HEK293T (cell line): ENCODE results near the gene SLC1A5.
A peak's percentile ranks its signal among the peaks of the same experiment; 100 is the strongest.

Experiments used
- CTCF ChIA-PET: fragments of 350-600 bp; formaldehyde crosslinking; extraction: SDS; loops from one replicate; lab custom pipeline; 2021; ENCODE audit warnings: antibody characterized with exemption, inconsistent platforms; lab: Yijun Ruan, JAX
- POLR2A ChIA-PET: fragments of 350-600 bp; formaldehyde crosslinking; extraction: SDS; loops from one replicate; lab custom pipeline; 2020; ENCODE audit warnings: antibody characterized with exemption, inconsistent platforms; lab: Yijun Ruan, JAX
- DNase-seq: peaks from one replicate; pipeline ENCODE4 v3.0.0; 2012; ENCODE audit warnings: mixed read lengths; ENCODE audit errors: extremely low spot score
- ARNT ChIP-seq: fragments of 450-650 bp; IDR thresholded peaks from 2 replicates; pipeline ENCODE4 v1.6.1; 2017; ENCODE audit warnings: mild to moderate bottlenecking
- BHLHE40 ChIP-seq: fragments of 450-650 bp; IDR thresholded peaks from 2 replicates; pipeline ENCODE4 v1.6.1; 2016; ENCODE audit warnings: mild to moderate bottlenecking, moderate library complexity, borderline replicate concordance
- CTBP1 ChIP-seq: fragments of 450-650 bp; IDR thresholded peaks from 2 replicates; pipeline ENCODE4 v1.6.1; 2016; ENCODE audit warnings: borderline replicate concordance
- ELF4 ChIP-seq: fragments of 450-650 bp; IDR thresholded peaks from 2 replicates; pipeline ENCODE4 v1.6.1; 2017; ENCODE audit warnings: antibody characterized with exemption
- FOXA1 ChIP-seq: fragments of 450-650 bp; IDR thresholded peaks from 2 replicates; pipeline ENCODE4 v1.6.1; 2016; ENCODE audit warnings: mild to moderate bottlenecking
- FOXK2 ChIP-seq: fragments of 450-650 bp; IDR thresholded peaks from 2 replicates; pipeline ENCODE4 v1.6.1; 2016; ENCODE audit warnings: mild to moderate bottlenecking
- FOXM1 ChIP-seq: fragments of 450-650 bp; IDR thresholded peaks from 2 replicates; pipeline ENCODE4 v1.6.1; 2017; ENCODE audit warnings: mild to moderate bottlenecking, borderline replicate concordance
- HDGF ChIP-seq: fragments of 450-650 bp; IDR thresholded peaks from 2 replicates; pipeline ENCODE4 v1.6.1; 2017; ENCODE audit warnings: antibody characterized with exemption, borderline replicate concordance
- L3MBTL2 ChIP-seq: fragments of 450-650 bp; conservative IDR thresholded peaks from 2 replicates; pipeline ENCODE4 v1.6.1; 2016; ENCODE audit warnings: mild to moderate bottlenecking
- LEF1 ChIP-seq: fragments of 450-650 bp; IDR thresholded peaks from 2 replicates; pipeline ENCODE4 v1.6.1; 2017; ENCODE audit warnings: mild to moderate bottlenecking, borderline replicate concordance
- NFRKB ChIP-seq: fragments of 450-650 bp; IDR thresholded peaks from 2 replicates; pipeline ENCODE4 v1.6.1; 2016; ENCODE audit warnings: mild to moderate bottlenecking, moderate library complexity
- PKNOX1 ChIP-seq: fragments of 450-650 bp; IDR thresholded peaks from 2 replicates; pipeline ENCODE4 v1.6.1; 2016
- SP1 ChIP-seq: fragments of 450-650 bp; IDR thresholded peaks from 2 replicates; pipeline ENCODE4 v1.6.1; 2017
- SUZ12 ChIP-seq: fragments of 450-650 bp; IDR thresholded peaks from 2 replicates; pipeline ENCODE4 v1.6.1; 2016; ENCODE audit warnings: mild to moderate bottlenecking
- TARDBP ChIP-seq: fragments of 450-650 bp; IDR thresholded peaks from 2 replicates; pipeline ENCODE4 v1.6.1; 2016
- ZNF384 ChIP-seq: fragments of 450-650 bp; IDR thresholded peaks from 2 replicates; pipeline ENCODE4 v1.6.1; 2016

SLC1A5 gene

GRCh38 chr19:46788262-46788967, at the start of gene SLC1A5:
SLC1A5 (minus strand) TSS chr19:46788594; CDS start chr19:46787965, 629 bp downstream.
- POLR2A ChIA-PET = interaction anchor here (0.5 to 4.5 kb wide), 36 partner anchors 9 to 923 kb away, joined by 3 to 35 read pairs (median 4); partner anchors contain the start of genes AP2S1, ARHGAP35 and SAE1
- no peak for TF ChIP-seq ZNF384
- no peak for TF ChIP-seq SUZ12
- TF ChIP-seq L3MBTL2 = peak; percentile 97
- TF ChIP-seq ELF4 = peak; percentile 94
- DNase-seq = peak; percentile 99
- CTCF ChIA-PET = interaction anchor here (0.6 kb wide), 2 partner anchors 23 to 32 kb away, joined by 3 to 4 read pairs; no protein-coding TSS in a partner anchor

- TF ChIP-seq BHLHE40 = no peak
- TF ChIP-seq ZNF384 = no peak
- TF ChIP-seq FOXA1 = no peak
- no peak for TF ChIP-seq L3MBTL2
- no peak for TF ChIP-seq SP1
- no peak for TF ChIP-seq PKNOX1
- no peak for TF ChIP-seq LEF1
- TF ChIP-seq ARNT = no peak
- no peak for DNase-seq
- ChIA-PET POLR2A (no interaction called here), CTCF (interaction anchor here (3.5 kb wide), 1 partner anchor 80 kb away, joined by 30 read pairs; no protein-coding TSS in a partner anchor)
Observed at GRCh38 chr19:46838160-46838559, 49.8 kb upstream of the SLC1A5 start.

DNA sequence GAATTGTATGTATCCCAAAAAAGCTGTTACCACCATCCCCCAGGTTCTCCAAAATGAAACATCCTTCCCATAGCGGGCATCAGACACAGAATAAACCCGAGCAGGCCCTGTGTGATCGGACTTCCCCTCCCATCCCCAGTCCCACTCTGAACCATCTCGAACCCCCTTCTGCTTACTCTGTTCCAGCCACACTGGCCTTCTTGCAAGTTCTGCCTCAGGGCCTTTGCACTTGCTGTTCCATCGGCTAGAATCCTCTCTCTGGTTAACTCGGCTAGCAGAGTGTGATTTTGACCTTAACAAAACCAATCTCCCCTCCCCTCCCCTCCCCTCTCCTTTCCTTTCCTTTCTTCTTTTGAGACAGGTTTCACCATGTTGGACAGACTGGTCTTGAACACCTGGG, 46.6 kb upstream of the SLC1A5 start:
- no peak for DNase-seq
- POLR2A ChIA-PET = no interaction called here
- TF ChIP-seq ARNT (no peak), ELF4 (no peak), CTBP1 (no peak), NFRKB (no peak)

DNA sequence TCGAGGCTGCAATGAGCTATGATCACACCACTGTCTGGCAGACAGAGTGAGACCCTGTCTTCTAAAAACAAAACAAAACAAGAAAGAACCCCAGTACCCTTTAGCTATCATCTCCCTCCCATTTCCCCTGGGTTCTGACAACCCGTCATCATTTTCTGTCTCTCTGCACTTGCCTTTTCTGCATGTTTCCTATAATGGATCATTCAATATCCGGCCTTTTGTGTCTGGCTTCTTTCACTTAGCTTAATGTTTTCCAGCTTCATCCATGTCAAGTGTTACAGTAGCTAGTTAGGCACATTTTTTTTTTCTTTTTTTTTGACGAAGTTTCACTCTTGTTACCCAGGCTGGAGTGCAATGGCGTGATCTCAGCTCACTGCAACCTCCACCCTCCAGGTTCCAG, 45.7 kb upstream of the SLC1A5 start:
- TF ChIP-seq TARDBP (no peak), FOXA1 (no peak), PKNOX1 (no peak), ARNT (no peak), HDGF (no peak), L3MBTL2 (no peak), FOXM1 (no peak), SUZ12 (no peak), SP1 (no peak), ELF4 (no peak)
- ChIA-PET CTCF (interaction anchor here (0.9 kb wide), 1 partner anchor 69 kb away, joined by 7 read pairs; no protein-coding TSS in a partner anchor), POLR2A (no interaction called here)
- DNase-seq = no peak

More for the DNA sequence above, 46.6 kb upstream of the SLC1A5 start:
- CTCF ChIA-PET = no interaction called here

DNA sequence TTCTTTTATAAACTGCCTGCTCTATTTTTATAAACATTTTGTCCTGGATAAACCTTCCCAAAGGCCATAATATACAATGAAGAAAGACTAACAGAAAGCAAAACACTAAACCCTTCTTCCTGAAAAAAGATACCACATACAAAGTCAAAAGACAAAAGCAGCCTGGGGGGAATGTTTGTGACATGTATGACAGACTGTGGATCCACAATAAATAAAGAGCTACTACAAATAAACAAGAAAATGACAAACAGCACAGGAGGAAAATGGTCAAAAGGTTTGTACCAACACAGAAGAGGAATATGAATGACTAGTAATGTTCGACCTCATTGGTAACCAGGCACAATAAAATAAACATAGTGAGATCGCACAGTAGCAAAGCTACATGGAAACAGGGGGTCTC, 42.5 kb upstream of the SLC1A5 start:
- ChIA-PET CTCF (no interaction called here), POLR2A (interaction anchor here (2.8 kb wide), 1 partner anchor 46 kb away, joined by 10 read pairs; no protein-coding TSS in a partner anchor)
- no peak for DNase-seq
- no peak for TF ChIP-seq SP1
- no peak for TF ChIP-seq FOXM1
- no peak for TF ChIP-seq CTBP1
- TF ChIP-seq L3MBTL2 = no peak
- TF ChIP-seq LEF1 = no peak
- TF ChIP-seq ELF4 = no peak
- no peak for TF ChIP-seq FOXK2
- TF ChIP-seq SUZ12 = no peak
- no peak for TF ChIP-seq ZNF384
- TF ChIP-seq TARDBP = no peak
- no peak for TF ChIP-seq PKNOX1
- TF ChIP-seq BHLHE40 = no peak
- no peak for TF ChIP-seq FOXA1
- TF ChIP-seq HDGF = no peak
- no peak for TF ChIP-seq NFRKB
- TF ChIP-seq ARNT = no peak

- TF ChIP-seq FOXK2 (no peak), CTBP1 (no peak), PKNOX1 (0 out of 2 replicates have a peak, but pooled peaks have one; percentile 3), TARDBP (no peak), ZNF384 (0 out of 2 replicates have a peak, but pooled peaks have one; percentile 53)
- CTCF ChIA-PET = interaction anchor here (1.0 kb wide), 1 partner anchor 12 kb away, joined by 3 read pairs; no protein-coding TSS in a partner anchor
- DNase-seq = no peak
- POLR2A ChIA-PET = interaction anchor here (1.0 to 2.3 kb wide), 2 partner anchors 40 to 42 kb away, joined by 6 to 17 read pairs; partner anchors contain the start of gene SLC1A5
Observed at GRCh38 chr19:46828484-46828883, 40.1 kb upstream of the SLC1A5 start.
